IMR-90 (cell line): ENCODE results near the gene AUTS2. TPM values are rescaled to one million over a fixed set of nuclear protein-coding genes. Genes with fewer than 3 reads are reported as not detected.

ENCODE experiments used
- ATAC-seq: fragments of 200-7000 bp; cut with Tn5 transposase; 2 replicates; pipeline ENCODE4 v1.9.1; 2020; ENCODE audit warnings: low read depth, mild to moderate bottlenecking, moderate library complexity
- BruUV-seq: library from RNA; stranded (reverse); fragments of 400-500 nt; replicated peaks from 2 replicates; lab custom pipeline; 2021; lab: Mats Ljungman, UMichigan
- CTCF ChIA-PET: fragments of 300-600 bp; formaldehyde crosslinking; extraction: SDS; loops from one replicate; lab custom pipeline; 2021; ENCODE audit warnings: antibody characterized with exemption; lab: Yijun Ruan, JAX
- POLR2A ChIA-PET: fragments of 300-600 bp; sonication (Branson Sonifier 250); formaldehyde crosslinking; loops from one replicate; lab custom pipeline; 2022; ENCODE audit warnings: antibody characterized with exemption; ENCODE audit not compliant: unreplicated experiment; lab: Charles Lee
- DNase-seq: peaks from one replicate; pipeline ENCODE4 v3.0.0; 2013
- H2AFZ ChIP-seq: replicated peaks from 2 replicates; pipeline ENCODE3; 2013; ENCODE audit warnings: low read length, mild to moderate bottlenecking; ENCODE audit not compliant: poor library complexity
- H2AK5ac ChIP-seq: 2 replicates; pipeline ENCODE4 v1.6.1; 2013; ENCODE audit warnings: low read depth, low read length, inconsistent platforms
- H2AK9ac ChIP-seq: replicated peaks from 2 replicates; pipeline ENCODE3; 2013; ENCODE audit warnings: mild to moderate bottlenecking, low read depth, low read length, moderate library complexity; ENCODE audit not compliant: poor library complexity
- H2BK120ac ChIP-seq: 2 replicates; pipeline ENCODE4 v1.6.1; 2013; ENCODE audit warnings: low read depth, low read length, inconsistent platforms
- H2BK15ac ChIP-seq: 3 replicates; pipeline ENCODE4 v1.6.1; 2013; ENCODE audit warnings: low read depth, low read length, inconsistent platforms
- H2BK20ac ChIP-seq: 2 replicates; pipeline ENCODE4 v1.6.1; 2013; ENCODE audit warnings: low read depth, mild to moderate bottlenecking, inconsistent platforms, low read length, moderate library complexity
- H2BK5ac ChIP-seq: 2 replicates; pipeline ENCODE4 v1.6.1; 2013; ENCODE audit warnings: mild to moderate bottlenecking, low read depth, low read length, inconsistent platforms; ENCODE audit not compliant: poor library complexity, severe bottlenecking
- H3K14ac ChIP-seq: replicated peaks from 2 replicates; pipeline ENCODE4 v1.6.1; 2013; ENCODE audit warnings: low read depth, low read length, inconsistent platforms
- H3K18ac ChIP-seq: 2 replicates; pipeline ENCODE4 v1.6.1; 2013; ENCODE audit warnings: low read depth, low read length, control low read depth
- H3K23ac ChIP-seq: 2 replicates; pipeline ENCODE4 v1.6.1; 2013; ENCODE audit warnings: low read depth, low read length, inconsistent platforms
- H3K27ac ChIP-seq: 2 replicates; pipeline ENCODE4 v1.5.1; 2013; ENCODE audit warnings: mild to moderate bottlenecking, control low read depth, low read length; ENCODE audit not compliant: insufficient read depth
- H3K27me3 ChIP-seq: 2 replicates; pipeline ENCODE4 v1.6.1; 2013; ENCODE audit warnings: low read length; ENCODE audit not compliant: control insufficient read depth, insufficient read depth
- H3K36me3 ChIP-seq: 2 replicates; pipeline ENCODE4 v1.6.1; 2013; ENCODE audit warnings: low read length, mixed read lengths; ENCODE audit not compliant: control insufficient read depth, insufficient read depth
- H3K4ac ChIP-seq: 2 replicates; pipeline ENCODE4 v1.6.1; 2013; ENCODE audit warnings: low read depth, low read length, inconsistent platforms
- H3K4me1 ChIP-seq: 2 replicates; pipeline ENCODE4 v1.6.1; 2013; ENCODE audit warnings: low read length, mixed read lengths; ENCODE audit not compliant: control insufficient read depth, insufficient read depth
- H3K4me2 ChIP-seq: 2 replicates; pipeline ENCODE4 v1.6.1; 2013; ENCODE audit warnings: low read depth, mild to moderate bottlenecking, control low read depth, low read length, moderate library complexity
- H3K4me3 ChIP-seq: 2 replicates; pipeline ENCODE4 v1.5.1; 2013; ENCODE audit warnings: low read depth, mild to moderate bottlenecking, control low read depth, low read length, moderate library complexity; ENCODE audit not compliant: insufficient read depth
- H3K56ac ChIP-seq: 2 replicates; pipeline ENCODE4 v1.6.1; 2013; ENCODE audit warnings: low read length, inconsistent platforms; ENCODE audit not compliant: insufficient read depth; ENCODE audit errors: extremely low read depth
- H3K79me1 ChIP-seq, 2 experiments: 2 replicates each; pipeline ENCODE4 v1.6.1; 2013; ENCODE audit warnings: low read length in 2 of 2, inconsistent platforms in 1 of 2, low read depth in 1 of 2
- H3K9ac ChIP-seq: 2 replicates; pipeline ENCODE4 v1.6.1; 2013; ENCODE audit warnings: low read depth, low read length, control low read depth
- H3K9me1 ChIP-seq: 2 replicates; pipeline ENCODE4 v1.6.1; 2013; ENCODE audit warnings: low read length, inconsistent platforms; ENCODE audit not compliant: insufficient read depth
- H3K9me3 ChIP-seq: 2 replicates; pipeline ENCODE4 v1.6.1; 2013; ENCODE audit warnings: low read length; ENCODE audit not compliant: control insufficient read depth, insufficient read depth
- H4K20me1 ChIP-seq: 2 replicates; pipeline ENCODE4 v1.6.1; 2013; ENCODE audit warnings: low read length, inconsistent platforms; ENCODE audit not compliant: insufficient read depth
- H4K5ac ChIP-seq: 2 replicates; pipeline ENCODE4 v1.6.1; 2013; ENCODE audit warnings: mild to moderate bottlenecking, low read depth, low read length, control low read depth
- H4K8ac ChIP-seq, 2 experiments: 2 replicates each; pipeline ENCODE4 v1.6.1; 2013; ENCODE audit warnings: low read depth in 2 of 2, low read length in 2 of 2, control low read depth in 1 of 2, inconsistent platforms in 1 of 2
- H4K91ac ChIP-seq: 2 replicates; pipeline ENCODE4 v1.6.1; 2013; ENCODE audit warnings: low read depth, low read length, inconsistent platforms; ENCODE audit not compliant: insufficient read depth
- BHLHE40 ChIP-seq: fragments of 150-350 bp; IDR thresholded peaks from 2 replicates; pipeline ENCODE4 v1.6.1; 2016; ENCODE audit warnings: mild to moderate bottlenecking, low read depth, low read length
- CEBPB ChIP-seq: IDR thresholded peaks from 2 replicates; pipeline ENCODE4 v1.6.1; 2012; ENCODE audit warnings: low read depth, low read length, improper control_type of control experiment
- CHD1 ChIP-seq: IDR thresholded peaks from 2 replicates; pipeline ENCODE4 v1.6.1; 2012; ENCODE audit warnings: low read depth, low read length, improper control_type of control experiment
- CTCF ChIP-seq: conservative IDR thresholded peaks from 2 replicates; pipeline ENCODE4 v1.5.1; 2012; ENCODE audit warnings: mild to moderate bottlenecking, low read depth, low read length, improper control_type of control experiment
- ELK1 ChIP-seq: fragments of 150-350 bp; IDR thresholded peaks from 2 replicates; pipeline ENCODE4 v1.6.1; 2016; ENCODE audit warnings: low read depth, mild to moderate bottlenecking, low read length, moderate library complexity, borderline replicate concordance
- FOS ChIP-seq: fragments of 150-350 bp; IDR thresholded peaks from 2 replicates; pipeline ENCODE4 v1.6.1; 2016; ENCODE audit warnings: low read depth, low read length
- MAFK ChIP-seq: IDR thresholded peaks from 2 replicates; pipeline ENCODE4 v1.6.1; 2012; ENCODE audit warnings: low read depth, low read length, improper control_type of control experiment
- MAZ ChIP-seq: IDR thresholded peaks from 2 replicates; pipeline ENCODE4 v1.6.1; 2012; ENCODE audit warnings: low read depth, mild to moderate bottlenecking, low read length, improper control_type of control experiment, moderate library complexity, borderline replicate concordance
- MXI1 ChIP-seq: IDR thresholded peaks from 2 replicates; pipeline ENCODE4 v1.6.1; 2012; ENCODE audit warnings: low read depth, mild to moderate bottlenecking, low read length, moderate library complexity, borderline replicate concordance
- NFE2L2 ChIP-seq: fragments of 150-350 bp; IDR thresholded peaks from 2 replicates; pipeline ENCODE4 v1.6.1; 2016; ENCODE audit warnings: low read depth, mild to moderate bottlenecking, low read length
- POLR2A ChIP-seq: IDR thresholded peaks from 2 replicates; pipeline ENCODE4 v1.6.1; 2012; ENCODE audit warnings: mild to moderate bottlenecking, low read depth, low read length
- RAD21 ChIP-seq: IDR thresholded peaks from 2 replicates; pipeline ENCODE4 v1.6.1; 2012; ENCODE audit warnings: low read length, improper control_type of control experiment
- RCOR1 ChIP-seq: IDR thresholded peaks from 2 replicates; pipeline ENCODE4 v1.6.1; 2012; ENCODE audit warnings: mild to moderate bottlenecking, low read length, improper control_type of control experiment; ENCODE audit not compliant: insufficient replicate concordance
- RFX5 ChIP-seq: IDR thresholded peaks from 2 replicates; pipeline ENCODE4 v1.8.0; 2012; ENCODE audit warnings: low read depth, mild to moderate bottlenecking, low read length, moderate library complexity
- SMC3 ChIP-seq: fragments of 150-350 bp; IDR thresholded peaks from 2 replicates; pipeline ENCODE4 v1.6.1; 2016; ENCODE audit warnings: low read depth, mild to moderate bottlenecking, antibody characterized with exemption, low read length, moderate library complexity
- USF2 ChIP-seq: fragments of 150-350 bp; IDR thresholded peaks from 2 replicates; pipeline ENCODE4 v1.6.1; 2017; ENCODE audit warnings: mild to moderate bottlenecking, antibody characterized with exemption, low read length, low read depth
- WGBS, 2 experiments: methylation state at CpG; one replicate each; pipeline versions ENCODE4 v1.1.5 to v1.1.7; 2013; ENCODE audit warnings: missing lambda C conversion rate in 2 of 2; ENCODE audit not compliant: insufficient read length in 1 of 2; ENCODE audit errors: extremely low coverage in 2 of 2; 5-methylcytosine and 5-hydroxymethylcytosine counted together
- dilution Hi-C: fragments of 300-500 bp; cut with HindIII; formaldehyde crosslinking; loops from one replicate; pipeline ENCODE4 v1.14.3; 2018; ENCODE audit warnings: low sequenced_read_pairs; ENCODE audit not compliant: unreplicated experiment
- in situ Hi-C: fragments of 300-500 bp; cut with MboI; formaldehyde crosslinking; loops from 3 replicates; pipeline ENCODE4 v1.14.3; 2019; ENCODE audit warnings: low sequenced_read_pairs, inconsistent platforms, mixed read lengths
- intact Hi-C: fragments of 100-400 bp; cut with micrococcal nuclease; formaldehyde crosslinking; loops from 2 replicates; pipeline ENCODE4 v1.10.0; 2022
- polyA plus RNA-seq, 3 experiments: library from polyadenylated mRNA; depleted of rRNA; stranded (reverse); fragments of >200 nt; gene quantifications; 2 replicates each; pipeline ENCODE4 v1.2.3, GENCODE V29; 2012; ENCODE audit warnings: low replicate concordance in 1 of 3
- total RNA-seq: library from RNA; depleted of rRNA; stranded (reverse); fragments of >200 nt; gene quantifications from 2 replicates; pipeline ENCODE4 v1.2.3, GENCODE V29; 2012

Gene AUTS2
- total and polyA plus RNA-seq, 2 of the 4 experiments (the other 2 are of a cell fraction): 0.90 to 3.0 TPM

- Histone ChIP-seq H2BK20ac (no peak overlapping the region), H2AFZ (no peak overlapping the region), H2BK5ac (no peak overlapping the region), H3K23ac (no peak overlapping the region), H3K4me1 (no peaks in the 10 kb centered on the region), H4K20me1 (no peaks in the 10 kb centered on the region), H2AK5ac (no peak overlapping the region), H2BK120ac (no peak overlapping the region), H3K27ac (no peak overlapping the region), H3K4me3 (no peak overlapping the region), H2AK9ac (no peak overlapping the region), H3K18ac (no peak overlapping the region), H3K56ac (no peak overlapping the region), H3K4ac (no peak overlapping the region), H3K9me3 (no peaks in the 10 kb centered on the region), H3K27me3 (no peaks in the 10 kb centered on the region), H3K4me2 (no peak overlapping the region), H3K36me3 (no peaks in the 10 kb centered on the region), H4K91ac (no peak overlapping the region), H3K79me1 (no peaks in the 10 kb centered on the region), H3K14ac (no peak overlapping the region), H4K8ac (no peak overlapping the region), H3K9me1 (no peaks in the 10 kb centered on the region), H3K9ac (no peak overlapping the region), H4K5ac (no peak overlapping the region), H2BK15ac (no peak overlapping the region)
- intact Hi-C loops: no loop called here
- no peak for TF ChIP-seq POLR2A
- no peak for TF ChIP-seq MXI1
- TF ChIP-seq NFE2L2: no peak
- TF ChIP-seq FOS: no peak
- TF ChIP-seq CHD1: no peak
- TF ChIP-seq MAFK: no peak
- TF ChIP-seq CTCF: no peak
- no peak for TF ChIP-seq RCOR1
- no peak for TF ChIP-seq RAD21
- TF ChIP-seq MAZ: no peak
- TF ChIP-seq CEBPB: no peak
- TF ChIP-seq BHLHE40: no peak
- no peak for TF ChIP-seq USF2
- TF ChIP-seq SMC3: no peak
- TF ChIP-seq ELK1: no peak
- TF ChIP-seq RFX5: no peak
- no peak for DNase-seq
- in situ Hi-C loops: no loop called here
- ChIA-PET CTCF (no interaction called here), POLR2A (no interaction called here)
- 40% methylated on average over 1 of the region's 3 CpGs; no CpG with 5 or more reads in 1 of the 2 experiments for WGBS, 2 experiments
- BruUV-seq: no TSS peak
- ATAC-seq: no peak
- dilution Hi-C loops: no loop called here
These were observed 295.6 kb downstream of the AUTS2 start for GRCh38 chr7:69893906-69894305.
